GM12878 (cell line): Measurements from ENCODE around the gene SLC7A1. TPM values are rescaled to one million over a fixed set of nuclear protein-coding genes. Genes with fewer than 3 reads are reported as not detected.
A peak's percentile ranks its signal among the peaks of the same experiment; 100 is the strongest.

ENCODE experiments used
- ESRRA ChIP-seq: IDR thresholded peaks from 2 replicates; pipeline ENCODE4 v1.6.1; 2012; ENCODE audit warnings: mild to moderate bottlenecking, low read length, improper control_type of control experiment
- FOS ChIP-seq: IDR thresholded peaks from 3 replicates; pipeline ENCODE4 v1.6.1; 2011; ENCODE audit warnings: borderline replicate concordance; ENCODE audit not compliant: insufficient read length; ENCODE audit errors: extremely low read depth
- HDAC6 ChIP-seq: fragments of 200-600 bp; sonication (generic); IDR thresholded peaks from one replicate; pipeline ENCODE4 v1.8.0; 2017; ENCODE audit warnings: antibody characterized with exemption; ENCODE audit not compliant: unreplicated experiment
- JUNB ChIP-seq: IDR thresholded peaks from 2 replicates; pipeline ENCODE4 v1.6.1; 2016; ENCODE audit warnings: antibody characterized with exemption, mild to moderate bottlenecking
- MEF2B ChIP-seq: fragments of 450-650 bp; IDR thresholded peaks from 2 replicates; pipeline ENCODE4 v1.6.1; 2018; ENCODE audit warnings: mild to moderate bottlenecking, moderate library complexity; ENCODE audit not compliant: partially characterized antibody, poor library complexity, severe bottlenecking
- NFXL1 ChIP-seq: fragments of 450-650 bp; IDR thresholded peaks from 2 replicates; pipeline ENCODE4 v1.6.1; 2017; ENCODE audit warnings: antibody characterized with exemption, mild to moderate bottlenecking, borderline replicate concordance
- RAD21 ChIP-seq: IDR thresholded peaks from 2 replicates; pipeline ENCODE4 v1.6.1; 2011; ENCODE audit warnings: mild to moderate bottlenecking, low read depth, low read length, moderate library complexity; ENCODE audit not compliant: insufficient read depth
- RELA ChIP-seq: fragments of 450-650 bp; IDR thresholded peaks from 2 replicates; pipeline ENCODE4 v1.8.0; 2014; ENCODE audit warnings: borderline replicate concordance; ENCODE audit not compliant: partially characterized antibody
- RUNX3 ChIP-seq: IDR thresholded peaks from 2 replicates; pipeline ENCODE4 v1.6.1; 2012; ENCODE audit warnings: low read length, inconsistent platforms
- SIN3A ChIP-seq: IDR thresholded peaks from 2 replicates; pipeline ENCODE4 v1.6.1; 2012; ENCODE audit warnings: low read depth, low read length, improper control_type of control experiment
- SIX5 ChIP-seq: IDR thresholded peaks from 2 replicates; pipeline ENCODE4 v1.6.1; 2011; ENCODE audit warnings: mild to moderate bottlenecking, low read depth, low read length, moderate library complexity; ENCODE audit not compliant: severe bottlenecking
- SMAD1 ChIP-seq: fragments of 450-650 bp; IDR thresholded peaks from 2 replicates; pipeline ENCODE4 v1.6.1; 2018; ENCODE audit warnings: mild to moderate bottlenecking, low read depth; ENCODE audit not compliant: partially characterized antibody
- SPI1 ChIP-seq: IDR thresholded peaks from 2 replicates; pipeline ENCODE4 v1.6.1; 2011; ENCODE audit warnings: low read depth, mild to moderate bottlenecking, low read length, moderate library complexity, borderline replicate concordance; ENCODE audit not compliant: insufficient read depth
- SREBF2 ChIP-seq: IDR thresholded peaks from 2 replicates; pipeline ENCODE4 v1.6.1; 2012; ENCODE audit warnings: mild to moderate bottlenecking, low read length
- STAT3 ChIP-seq: IDR thresholded peaks from 2 replicates; pipeline ENCODE4 v1.6.1; 2011; ENCODE audit warnings: low read depth, low read length, improper control_type of control experiment
- TBL1XR1 ChIP-seq: IDR thresholded peaks from 2 replicates; pipeline ENCODE4 v1.6.1; 2012; ENCODE audit warnings: low read depth, low read length, improper control_type of control experiment
- TCF3 ChIP-seq: IDR thresholded peaks from 2 replicates; pipeline ENCODE4 v1.6.1; 2012; ENCODE audit warnings: low read depth, mild to moderate bottlenecking, low read length, borderline replicate concordance; ENCODE audit not compliant: insufficient read depth
- YY1 ChIP-seq: IDR thresholded peaks from 2 replicates; pipeline ENCODE4 v1.6.1; 2011; ENCODE audit warnings: low read depth, mild to moderate bottlenecking, low read length
- polyA plus RNA-seq, 11 experiments: library from polyadenylated mRNA; depleted of rRNA in 4 of 11; unstranded in 6 of 11; stranded (reverse) in 5 of 11; fragments of >200 nt; fragmentation: Nextera tagmentation in 4 of 11; fragmentation: Illumina TruSeq in 1 of 11; extraction: Ambion mirVana in 4 of 11; extraction: Trizol in 1 of 11; gene quantifications; 1 replicate in 1 of 11; 2 replicates in 10 of 11; pipeline versions ENCODE4 v1.2.1 to v1.2.3, GENCODE V29; 2011 to 2016; ENCODE audit warnings: inconsistent platforms in 2 of 11, missing spikeins in 2 of 11, low read depth in 1 of 11
- total RNA-seq, 4 experiments: library from RNA; depleted of rRNA in 3 of 4; stranded (reverse); fragments of >200 nt in 3 of 4; fragmentation: Illumina TruSeq in 1 of 4; extraction: Trizol in 1 of 4; gene quantifications; 2 replicates each; pipeline versions ENCODE4 v1.2.1 to v1.2.3, GENCODE V29; 2013 to 2021
- TF ChIP-seq, protein P1 (sequence below): fragments of 450-650 bp; IDR thresholded peaks from 2 replicates; pipeline ENCODE4 v1.6.1; 2017; ENCODE audit warnings: mild to moderate bottlenecking
- TF ChIP-seq, protein P2 (sequence below): fragments of 450-650 bp; IDR thresholded peaks from 2 replicates; pipeline ENCODE4 v1.6.1; 2017; ENCODE audit warnings: borderline replicate concordance
- TF ChIP-seq, protein P3 (sequence below): IDR thresholded peaks from 2 replicates; pipeline ENCODE4 v1.6.1; 2011; ENCODE audit warnings: low read depth, low read length, improper control_type of control experiment, borderline replicate concordance
- TF ChIP-seq, protein P4 (sequence below), 3 experiments: IDR thresholded peaks in 2 of 3; conservative IDR thresholded peaks in 1 of 3; 2 replicates each; pipeline ENCODE4 v1.5.1; 2011; ENCODE audit warnings: low read depth in 3 of 3, low read length in 3 of 3, mild to moderate bottlenecking in 3 of 3, control low read depth in 2 of 3, moderate library complexity in 2 of 3, inconsistent platforms in 1 of 3, mixed read lengths in 1 of 3; ENCODE audit not compliant: control insufficient read depth in 2 of 3, insufficient read depth in 1 of 3; ENCODE audit errors: extremely low read depth in 1 of 3

Gene SLC7A1
- total and polyA plus RNA-seq, 10 of the 15 experiments (the other 5 are each of a cell fraction or from before 2014, with no cell fraction given): 6.4 to 91.7 (median 23.4) TPM

DNA sequence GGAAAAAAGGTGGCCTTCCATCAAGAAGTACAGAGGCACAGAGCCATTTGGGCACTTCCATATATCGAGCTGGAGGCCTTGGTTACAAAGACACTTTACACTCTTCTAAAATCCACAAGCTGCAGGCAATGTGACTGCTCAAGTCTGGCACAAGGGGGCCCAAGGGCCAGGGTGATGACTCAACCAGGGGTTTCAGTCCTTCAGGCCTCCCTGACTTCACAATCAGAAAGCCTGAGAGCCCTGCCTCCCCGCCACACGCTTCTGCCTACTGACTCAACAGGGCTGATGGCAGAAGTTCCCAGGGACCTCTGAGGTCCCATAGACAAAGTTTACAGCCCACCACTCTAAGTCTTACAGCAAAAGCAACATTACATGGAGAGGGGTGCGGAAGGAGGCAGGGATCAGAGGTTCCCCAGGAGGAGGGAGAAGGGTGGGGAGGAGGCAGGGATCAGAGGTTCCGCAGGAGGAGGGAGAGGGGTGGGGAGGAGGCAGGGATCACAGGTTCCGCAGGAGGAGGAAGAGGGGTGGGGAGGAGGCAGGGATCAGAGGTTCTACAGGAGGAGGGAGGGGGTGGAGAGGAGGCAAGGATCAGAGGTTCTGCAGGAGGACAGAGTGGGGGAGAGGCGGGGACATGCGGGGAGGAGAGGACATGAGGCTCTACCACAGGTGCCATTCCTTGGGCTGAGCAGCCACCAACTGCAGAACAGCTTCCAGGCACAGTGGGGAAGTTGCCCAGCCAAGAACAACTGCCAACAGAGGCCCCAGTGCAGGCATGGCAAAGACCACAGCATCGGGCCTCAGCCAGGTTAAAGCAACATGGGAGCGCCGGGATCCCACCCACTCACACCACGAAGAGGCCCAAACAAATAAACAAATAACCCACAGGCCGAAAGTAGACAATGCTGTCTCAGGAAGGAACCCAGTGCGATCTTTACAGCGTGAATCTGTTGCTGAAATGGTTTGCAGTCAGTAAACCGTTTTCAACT is 52.0 kb downstream of the SLC7A1 start (continued):
- TF ChIP-seq, protein P1, sequence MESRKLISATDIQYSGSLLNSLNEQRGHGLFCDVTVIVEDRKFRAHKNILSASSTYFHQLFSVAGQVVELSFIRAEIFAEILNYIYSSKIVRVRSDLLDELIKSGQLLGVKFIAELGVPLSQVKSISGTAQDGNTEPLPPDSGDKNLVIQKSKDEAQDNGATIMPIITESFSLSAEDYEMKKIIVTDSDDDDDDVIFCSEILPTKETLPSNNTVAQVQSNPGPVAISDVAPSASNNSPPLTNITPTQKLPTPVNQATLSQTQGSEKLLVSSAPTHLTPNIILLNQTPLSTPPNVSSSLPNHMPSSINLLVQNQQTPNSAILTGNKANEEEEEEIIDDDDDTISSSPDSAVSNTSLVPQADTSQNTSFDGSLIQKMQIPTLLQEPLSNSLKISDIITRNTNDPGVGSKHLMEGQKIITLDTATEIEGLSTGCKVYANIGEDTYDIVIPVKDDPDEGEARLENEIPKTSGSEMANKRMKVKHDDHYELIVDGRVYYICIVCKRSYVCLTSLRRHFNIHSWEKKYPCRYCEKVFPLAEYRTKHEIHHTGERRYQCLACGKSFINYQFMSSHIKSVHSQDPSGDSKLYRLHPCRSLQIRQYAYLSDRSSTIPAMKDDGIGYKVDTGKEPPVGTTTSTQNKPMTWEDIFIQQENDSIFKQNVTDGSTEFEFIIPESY: no peak
- TF ChIP-seq, protein P2, sequence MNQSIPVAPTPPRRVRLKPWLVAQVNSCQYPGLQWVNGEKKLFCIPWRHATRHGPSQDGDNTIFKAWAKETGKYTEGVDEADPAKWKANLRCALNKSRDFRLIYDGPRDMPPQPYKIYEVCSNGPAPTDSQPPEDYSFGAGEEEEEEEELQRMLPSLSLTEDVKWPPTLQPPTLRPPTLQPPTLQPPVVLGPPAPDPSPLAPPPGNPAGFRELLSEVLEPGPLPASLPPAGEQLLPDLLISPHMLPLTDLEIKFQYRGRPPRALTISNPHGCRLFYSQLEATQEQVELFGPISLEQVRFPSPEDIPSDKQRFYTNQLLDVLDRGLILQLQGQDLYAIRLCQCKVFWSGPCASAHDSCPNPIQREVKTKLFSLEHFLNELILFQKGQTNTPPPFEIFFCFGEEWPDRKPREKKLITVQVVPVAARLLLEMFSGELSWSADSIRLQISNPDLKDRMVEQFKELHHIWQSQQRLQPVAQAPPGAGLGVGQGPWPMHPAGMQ: no peak
- TF ChIP-seq SIN3A (no peak), RAD21 (peak; percentile 62), RELA (no peak), HDAC6 (no peak), SMAD1 (no peak), RUNX3 (0 out of 2 replicates have a peak, but pooled peaks have one; percentile 26), SREBF2 (no peak), ESRRA (no peak), MEF2B (no peak), SIX5 (no peak), FOS (no peak), YY1 (no peak), TCF3 (no peak), NFXL1 (no peak), SPI1 (no peak), JUNB (peak; percentile 73), STAT3 (no peak), TBL1XR1 (no peak)
- TF ChIP-seq, protein P3, sequence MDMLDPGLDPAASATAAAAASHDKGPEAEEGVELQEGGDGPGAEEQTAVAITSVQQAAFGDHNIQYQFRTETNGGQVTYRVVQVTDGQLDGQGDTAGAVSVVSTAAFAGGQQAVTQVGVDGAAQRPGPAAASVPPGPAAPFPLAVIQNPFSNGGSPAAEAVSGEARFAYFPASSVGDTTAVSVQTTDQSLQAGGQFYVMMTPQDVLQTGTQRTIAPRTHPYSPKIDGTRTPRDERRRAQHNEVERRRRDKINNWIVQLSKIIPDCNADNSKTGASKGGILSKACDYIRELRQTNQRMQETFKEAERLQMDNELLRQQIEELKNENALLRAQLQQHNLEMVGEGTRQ: no peak
- TF ChIP-seq, protein P4, sequence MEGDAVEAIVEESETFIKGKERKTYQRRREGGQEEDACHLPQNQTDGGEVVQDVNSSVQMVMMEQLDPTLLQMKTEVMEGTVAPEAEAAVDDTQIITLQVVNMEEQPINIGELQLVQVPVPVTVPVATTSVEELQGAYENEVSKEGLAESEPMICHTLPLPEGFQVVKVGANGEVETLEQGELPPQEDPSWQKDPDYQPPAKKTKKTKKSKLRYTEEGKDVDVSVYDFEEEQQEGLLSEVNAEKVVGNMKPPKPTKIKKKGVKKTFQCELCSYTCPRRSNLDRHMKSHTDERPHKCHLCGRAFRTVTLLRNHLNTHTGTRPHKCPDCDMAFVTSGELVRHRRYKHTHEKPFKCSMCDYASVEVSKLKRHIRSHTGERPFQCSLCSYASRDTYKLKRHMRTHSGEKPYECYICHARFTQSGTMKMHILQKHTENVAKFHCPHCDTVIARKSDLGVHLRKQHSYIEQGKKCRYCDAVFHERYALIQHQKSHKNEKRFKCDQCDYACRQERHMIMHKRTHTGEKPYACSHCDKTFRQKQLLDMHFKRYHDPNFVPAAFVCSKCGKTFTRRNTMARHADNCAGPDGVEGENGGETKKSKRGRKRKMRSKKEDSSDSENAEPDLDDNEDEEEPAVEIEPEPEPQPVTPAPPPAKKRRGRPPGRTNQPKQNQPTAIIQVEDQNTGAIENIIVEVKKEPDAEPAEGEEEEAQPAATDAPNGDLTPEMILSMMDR (IDR thresholded peaks at IDR 0.05 in 2 of 3, conservative IDR thresholded peaks at IDR 0.05 in 1 of 3; ENCODE audit: control insufficient read depth in 2 of 3, extremely low read depth in 1 of 3, insufficient read depth in 1 of 3, low read depth in 3 of 3, low read length in 3 of 3): peak; percentile 44 to 61 (median 47); a peak in 5 of 6 replicates
